ENCODE measurements around the gene XPO4.
A peak's percentile ranks its signal among the peaks of the same experiment; 100 is the strongest.
"Not testable (repeated sequence)": the region's sequence is repeated elsewhere in the genome, so short reads cannot be mapped to it uniquely, and the experiment has no call there.

Gene XPO4

DNA sequence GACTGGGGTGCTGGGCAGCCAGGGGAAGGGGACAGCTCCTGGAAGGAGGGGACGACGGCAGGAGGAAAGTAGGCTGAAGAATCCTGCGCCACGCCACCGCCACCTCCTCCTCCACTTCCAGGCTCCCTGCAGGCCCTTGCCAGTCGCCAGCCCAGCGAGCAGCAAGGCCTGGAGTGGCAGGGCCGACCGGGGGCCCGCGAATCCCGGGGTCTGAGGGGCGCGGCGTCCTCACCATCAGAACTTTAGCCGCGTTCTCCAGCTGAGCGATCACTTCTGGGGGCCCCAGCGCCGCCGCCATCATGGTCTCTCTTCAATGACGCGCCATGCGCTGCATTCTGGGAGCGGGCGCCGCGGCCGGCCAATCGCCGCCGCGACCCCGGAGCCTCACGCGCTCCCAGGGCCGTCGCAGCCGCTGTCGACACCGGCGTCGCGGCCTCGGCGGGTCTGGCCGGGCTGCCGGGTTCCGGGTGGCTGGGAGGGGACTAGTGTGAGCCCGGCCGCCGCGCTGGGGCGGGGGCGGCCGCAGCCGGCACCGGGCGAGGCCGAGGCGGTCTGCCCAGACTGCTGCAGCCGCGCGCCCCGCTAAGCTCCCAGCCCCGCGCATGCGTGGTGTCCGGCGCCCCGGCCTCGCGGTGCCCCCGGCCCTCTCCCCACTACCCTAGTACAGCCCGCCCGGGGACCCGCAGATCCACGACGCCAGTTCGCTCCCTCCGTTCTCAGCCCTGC is at the start of gene XPO4:
TSS of gene XPO4 (minus strand) at position 309 of the 726 bp plus-strand sequence. CDS start at position 301, 8 bp downstream.
- DNase-seq = peak; percentile 81

DNA sequence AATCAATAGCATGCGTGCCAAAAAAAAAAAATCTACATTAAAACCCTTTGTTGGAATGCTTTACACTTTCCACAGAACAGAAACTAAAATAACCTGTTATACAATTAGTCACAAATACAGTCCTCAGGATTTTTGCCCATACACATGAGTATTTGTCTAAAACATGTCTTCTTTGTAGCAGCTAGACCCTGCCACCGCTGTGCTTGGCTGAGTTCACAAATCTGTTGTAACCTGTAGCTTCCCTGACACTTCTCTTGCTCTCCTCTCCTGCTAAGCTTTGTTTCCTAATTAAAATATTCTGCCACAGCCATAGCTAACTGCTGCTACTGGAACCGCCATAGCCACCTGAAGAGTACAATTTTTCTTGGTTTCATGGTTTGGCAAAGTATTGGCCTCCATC is 45.5 kb upstream of the XPO4 start:
- not testable (repeated sequence) for DNase-seq

DNA sequence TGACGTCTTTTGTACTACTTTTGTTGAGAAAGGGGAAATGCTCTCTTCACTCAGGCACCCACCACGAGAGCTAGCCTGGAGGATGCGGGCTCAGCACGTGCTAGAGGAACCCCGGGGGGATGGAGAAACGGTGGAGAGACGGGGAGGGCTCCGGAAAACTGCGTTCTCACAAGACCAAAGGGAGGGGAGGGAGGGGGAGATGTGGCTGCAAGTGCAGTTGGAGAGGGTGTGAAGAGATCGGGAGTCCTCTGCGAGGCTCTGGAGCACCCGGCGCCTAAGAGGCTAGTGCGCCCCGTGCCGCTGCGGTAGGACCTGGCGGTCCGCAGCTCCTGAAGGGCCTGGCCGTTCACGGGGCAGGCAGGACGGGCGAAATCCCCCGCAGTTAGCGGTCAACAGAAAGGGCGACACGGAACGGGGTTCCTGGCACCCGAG is 43.4 kb upstream of the XPO4 start:
- no peak for DNase-seq

DNA sequence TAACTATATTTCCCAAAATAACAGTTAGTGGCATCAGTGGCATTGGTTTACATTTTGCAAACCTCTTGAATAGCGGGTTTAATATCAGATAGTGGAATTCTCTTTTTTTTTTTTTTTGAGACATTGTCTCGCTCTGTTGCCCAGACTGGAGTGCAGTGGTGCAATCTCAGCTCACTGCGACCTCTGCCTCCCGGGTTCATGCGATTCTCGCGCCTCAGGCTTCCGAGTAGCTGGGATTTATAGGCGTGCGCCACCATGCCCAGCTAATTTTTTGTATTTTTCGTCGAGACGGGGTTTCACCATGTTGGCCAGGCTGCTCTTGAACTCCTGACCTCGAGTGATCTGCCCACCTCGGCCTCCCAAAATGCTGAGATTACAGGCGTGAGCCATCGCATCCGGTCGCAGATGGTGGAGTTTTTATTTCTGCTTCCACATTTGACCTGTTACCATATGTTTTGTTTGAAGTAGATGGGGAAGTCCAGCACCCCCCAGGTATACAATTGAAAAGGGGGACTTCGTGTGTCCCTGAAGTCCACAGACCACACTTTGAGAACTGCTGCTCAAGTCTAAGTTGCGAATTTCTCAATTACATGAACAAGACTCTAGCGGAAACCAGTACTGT is 40.5 kb upstream of the XPO4 start:
- DNase-seq = no peak

DNA sequence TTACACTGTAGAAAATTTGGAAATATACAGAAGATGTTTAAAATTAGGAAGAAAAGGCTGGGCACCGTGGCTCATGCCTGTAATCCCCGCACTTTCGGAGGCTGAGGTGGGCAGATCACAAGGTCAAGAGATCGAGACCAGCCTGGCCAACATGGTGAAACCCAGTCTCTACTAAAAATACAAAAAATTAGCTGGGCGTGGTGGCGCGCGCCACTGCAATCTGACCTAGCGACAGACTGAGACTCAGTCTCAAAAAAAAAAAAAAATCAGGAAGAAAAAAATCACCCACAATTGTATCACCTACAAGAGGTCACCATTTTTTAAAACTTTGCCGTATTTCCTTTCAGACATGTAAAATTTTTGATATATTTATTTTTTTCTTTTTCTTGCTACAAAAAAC is 38.0 kb upstream of the XPO4 start:
- DNase-seq = not testable (repeated sequence)

DNA sequence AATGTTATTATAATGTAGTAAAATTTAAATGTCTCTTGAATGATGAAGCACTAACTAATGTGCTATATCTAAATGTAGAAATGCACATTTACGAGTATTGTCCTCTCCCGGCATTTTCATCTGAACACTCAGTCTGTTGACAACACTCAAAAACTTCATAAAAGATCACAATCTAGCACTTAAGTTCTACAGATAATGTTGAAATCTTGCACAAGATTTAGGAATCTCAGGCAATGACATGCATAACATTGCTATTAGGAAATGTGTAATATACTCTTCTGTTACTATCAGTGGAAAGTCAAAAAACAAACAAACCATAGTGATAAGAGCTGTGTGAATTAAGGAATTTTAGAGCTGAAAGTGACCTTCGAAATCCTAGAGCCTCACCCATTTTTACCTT is 37.5 kb upstream of the XPO4 start:
- DNase-seq = no peak

DNA sequence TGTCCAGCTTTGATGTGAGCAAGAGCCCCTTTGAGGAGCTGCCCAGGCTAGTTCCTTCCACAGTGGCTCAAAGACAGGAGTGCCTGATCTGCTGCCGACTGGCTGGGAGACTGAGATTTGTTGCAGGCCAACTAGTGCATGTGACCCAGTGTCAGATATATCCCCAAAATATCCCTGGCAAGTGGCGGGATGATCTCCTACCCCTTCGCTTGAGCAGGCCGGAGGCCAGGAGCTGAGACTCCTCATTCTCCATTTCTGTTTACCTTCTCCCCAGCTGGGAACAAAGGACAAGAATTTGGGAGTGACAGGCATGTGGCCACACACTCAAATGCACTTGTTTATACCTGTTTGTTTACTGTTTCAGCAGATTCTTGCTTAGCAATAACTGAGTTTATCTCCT is 37.1 kb upstream of the XPO4 start:
- no peak for DNase-seq

DNA sequence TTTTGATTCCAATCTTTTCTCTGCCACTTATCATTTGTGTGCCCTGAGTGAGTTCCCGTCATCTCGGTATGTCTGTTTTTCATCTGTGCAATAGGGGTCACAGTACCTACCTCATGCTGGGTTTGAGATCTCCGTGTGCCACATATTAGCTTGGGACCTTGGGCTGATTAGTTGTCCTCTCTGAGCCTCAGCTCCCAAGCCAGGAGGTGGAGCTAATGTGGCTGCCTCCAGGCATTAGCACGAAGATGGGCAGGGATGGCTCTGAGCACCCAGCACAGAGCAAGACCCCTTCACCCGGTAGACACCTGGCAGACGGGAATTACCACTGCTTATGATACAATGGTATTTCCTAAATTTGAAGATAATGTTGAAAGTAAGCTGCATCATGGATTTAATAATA is 35.8 kb upstream of the XPO4 start:
- DNase-seq = no peak

DNA sequence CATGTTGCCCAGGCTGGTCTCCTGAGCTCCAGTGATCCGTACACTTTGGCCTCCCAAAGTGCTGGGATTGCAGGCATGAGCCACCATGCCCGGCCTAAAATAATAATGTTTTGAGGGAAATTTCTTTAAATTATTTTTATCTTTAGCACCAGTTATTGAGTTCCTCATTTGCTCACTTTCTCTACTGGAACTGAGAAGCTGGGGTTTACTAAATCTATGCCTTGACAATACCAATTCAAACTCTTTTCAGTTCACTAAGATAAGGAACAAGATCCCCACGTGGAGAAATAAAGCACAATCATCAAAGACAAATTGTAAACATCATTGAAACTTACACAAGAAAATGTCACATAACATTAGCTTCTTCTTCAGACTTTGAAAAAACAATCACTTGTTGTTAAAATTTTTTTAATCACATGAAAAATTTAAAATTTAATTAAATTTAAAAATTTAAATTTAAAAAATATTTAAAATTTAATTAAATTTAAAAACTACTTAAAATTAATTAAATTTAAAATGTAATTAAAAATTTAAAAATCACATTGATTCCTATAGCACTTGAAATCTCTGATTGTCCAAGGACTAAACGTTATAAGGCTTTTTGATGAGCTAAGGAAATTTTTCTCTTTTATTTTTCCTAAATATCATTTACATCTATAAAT is 25.2 kb upstream of the XPO4 start:
- DNase-seq = no peak

DNA sequence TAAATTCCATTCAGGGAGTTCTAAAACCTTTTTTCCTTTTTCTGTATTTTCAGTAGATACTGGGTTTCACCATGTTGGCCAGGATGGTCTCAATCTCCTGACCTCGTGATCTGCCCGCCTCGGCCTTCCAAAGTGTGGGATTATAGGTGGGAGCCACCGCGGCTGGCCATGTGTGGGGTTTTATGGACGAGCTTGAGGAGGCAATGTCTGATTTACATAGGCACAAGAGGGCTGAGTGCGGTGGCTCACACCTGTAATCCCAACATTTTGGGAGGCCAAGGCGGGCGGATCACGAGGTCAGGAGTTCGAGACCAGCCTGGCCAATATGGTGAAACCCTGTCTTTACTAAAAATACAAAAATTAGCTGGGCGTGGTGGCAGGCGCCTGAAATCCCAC is 22.8 kb upstream of the XPO4 start:
- not testable (repeated sequence) for DNase-seq

DNA sequence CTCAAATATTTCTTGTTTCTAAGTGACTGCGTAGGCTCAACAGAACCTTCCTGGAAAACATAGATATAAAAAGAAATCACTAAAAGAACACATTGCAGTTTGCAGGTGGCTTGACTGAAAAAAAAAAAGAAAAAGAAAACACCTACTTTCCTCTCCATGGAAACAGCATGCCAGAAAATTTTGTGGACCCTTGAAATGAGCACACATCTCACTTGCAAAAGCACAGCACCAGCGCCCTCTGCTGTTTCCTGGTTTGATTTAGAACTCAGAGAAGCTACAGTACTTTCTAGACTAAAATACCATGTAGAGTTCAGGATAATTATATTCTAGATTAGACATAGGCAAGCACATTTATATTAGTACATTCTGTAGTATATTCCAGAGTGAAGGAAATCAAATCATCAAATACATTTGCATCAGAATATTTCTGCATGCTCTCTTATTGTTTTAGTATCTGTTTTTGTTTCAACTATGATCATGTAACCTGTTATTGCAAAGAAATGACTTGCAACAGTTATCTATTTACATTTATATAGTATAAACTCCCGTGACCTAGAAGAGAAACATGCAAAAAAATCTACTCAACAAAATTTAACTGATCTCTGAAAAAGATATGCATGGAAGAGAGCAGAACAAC is 22.3 kb upstream of the XPO4 start:
- DNase-seq = peak; percentile 76

DNA sequence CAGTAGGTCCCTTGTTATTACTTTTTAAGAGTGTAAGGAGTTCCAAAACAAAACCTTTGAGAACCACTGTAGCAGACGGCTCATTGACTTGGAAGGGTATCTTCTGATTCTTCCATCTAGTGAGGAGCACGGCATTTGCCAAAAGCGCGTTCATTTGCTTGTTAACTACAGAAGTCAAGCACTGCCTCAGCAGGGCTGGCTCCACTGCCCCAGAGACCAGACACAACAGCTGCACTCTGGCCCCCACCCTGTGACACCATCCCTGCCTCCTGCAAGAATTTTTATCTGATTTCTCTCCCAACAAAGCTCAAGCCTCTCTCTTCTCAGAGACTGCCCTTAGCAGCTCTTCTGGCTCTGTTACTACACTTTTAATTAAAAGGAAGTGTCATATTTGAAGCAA is 20.7 kb upstream of the XPO4 start:
- DNase-seq = peak; percentile 2

DNA sequence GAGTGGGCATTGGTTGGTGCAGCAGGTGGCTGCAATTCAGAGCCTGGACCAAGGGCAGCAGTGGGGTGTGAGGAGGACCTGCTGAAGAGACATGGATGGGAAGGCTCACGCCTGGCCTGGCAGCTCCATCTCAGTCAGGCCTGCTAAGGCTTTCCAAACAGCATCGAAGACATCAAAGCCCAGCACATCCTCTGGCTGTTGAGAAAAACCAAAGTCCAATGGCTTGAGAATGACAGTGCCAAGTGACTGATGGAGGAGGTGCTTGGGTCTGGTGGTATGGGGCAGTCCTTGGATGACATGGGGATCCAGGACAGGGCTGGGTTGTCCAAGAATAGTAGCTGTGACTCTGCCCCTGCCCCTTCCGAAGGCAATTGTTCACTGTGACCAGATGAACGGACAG is 19.0 kb upstream of the XPO4 start:
- DNase-seq = no peak

DNA sequence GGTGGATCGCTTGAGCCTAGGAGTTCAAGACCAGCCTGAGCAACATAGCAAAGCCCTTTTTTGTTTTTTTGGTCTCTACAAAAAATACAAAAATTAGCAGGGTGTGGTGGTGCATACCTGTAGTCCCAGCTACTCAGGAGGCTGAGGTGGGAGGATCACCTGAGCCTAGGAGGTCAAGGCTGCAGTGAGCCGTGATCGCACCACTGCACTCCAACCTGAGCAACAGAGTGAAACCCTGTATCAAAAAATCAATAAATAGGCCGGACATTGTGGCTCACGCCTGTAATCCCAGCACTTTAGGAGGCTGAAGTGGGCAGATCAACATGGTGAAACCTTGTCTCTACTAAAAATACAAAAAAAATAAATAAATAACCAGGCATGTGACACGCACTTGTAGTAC is 13.1 kb upstream of the XPO4 start:
- DNase-seq = not testable (repeated sequence)

DNA sequence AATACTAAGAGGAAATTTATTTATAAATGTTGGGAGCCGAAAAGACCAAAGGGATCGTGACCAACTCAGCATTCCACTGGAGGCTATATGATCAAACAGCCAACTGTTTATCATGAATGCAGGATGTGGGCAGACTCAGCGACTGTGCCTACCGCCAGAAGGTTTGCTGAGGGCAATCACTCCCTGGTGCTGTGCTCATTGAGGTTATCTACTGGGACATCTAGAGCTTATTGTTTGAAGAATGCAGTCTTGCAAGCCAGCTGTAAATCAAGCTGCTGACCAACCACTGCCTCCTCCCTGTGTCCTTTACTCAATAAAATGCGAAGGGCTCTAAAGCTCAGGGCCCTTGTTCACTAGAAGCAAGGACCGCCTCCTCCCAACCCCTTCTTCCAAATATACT is 8.5 kb upstream of the XPO4 start:
- DNase-seq = no peak

DNA sequence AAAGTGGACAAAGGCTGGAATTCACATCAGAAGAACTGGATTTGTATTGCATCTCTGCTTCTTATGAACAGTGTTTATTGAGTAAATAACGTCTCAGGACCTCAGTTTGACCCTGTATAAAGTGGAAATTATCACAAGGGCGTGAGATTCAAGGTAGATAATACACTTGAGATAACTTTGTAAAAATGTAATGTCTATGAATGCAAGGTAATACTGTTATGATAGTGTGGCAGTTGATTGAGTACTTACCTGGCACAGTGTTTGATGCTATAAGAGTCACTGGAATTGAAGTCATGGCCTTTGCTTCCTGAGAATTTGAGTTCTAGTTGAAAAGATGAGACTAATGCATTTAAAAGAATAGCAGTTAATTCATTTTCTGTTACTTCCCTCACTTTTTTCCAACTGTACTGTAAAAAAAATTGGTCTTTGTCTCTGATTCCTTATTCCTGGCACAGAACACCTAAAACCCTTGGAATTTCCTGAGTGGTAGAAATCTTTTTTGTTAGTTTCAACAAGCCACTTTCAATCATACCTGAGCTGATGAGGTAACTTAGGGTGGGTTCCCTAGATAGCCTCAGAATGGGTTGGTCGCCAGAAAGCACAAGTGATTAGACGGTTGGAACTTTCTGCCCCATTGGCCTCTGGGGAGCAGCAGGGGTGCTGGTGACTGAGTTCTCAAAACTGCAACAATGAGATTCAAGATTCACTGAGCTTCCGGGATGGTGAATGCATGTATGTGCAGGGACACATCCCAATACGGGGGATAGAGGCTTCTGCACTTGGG is 6.4 kb upstream of the XPO4 start:
- DNase-seq = no peak

DNA sequence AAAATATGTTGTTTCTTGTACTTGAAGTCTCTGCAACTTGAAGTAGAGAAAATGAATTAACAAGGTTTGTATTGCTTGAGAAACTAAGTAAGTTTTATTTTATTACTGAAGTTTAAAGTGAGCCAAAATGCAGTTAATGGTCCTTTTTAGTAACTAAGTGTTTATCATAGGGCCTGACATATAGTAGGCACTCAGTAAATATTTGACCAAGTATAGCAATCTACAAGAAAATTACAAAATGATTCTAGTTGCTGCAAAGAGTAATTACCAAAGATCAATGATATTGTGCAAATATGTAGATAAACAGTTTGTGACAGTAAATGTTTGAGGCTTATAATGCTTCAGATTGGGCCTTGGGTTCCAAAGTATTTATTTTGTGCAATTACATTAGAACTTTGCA is 2.4 kb upstream of the XPO4 start:
- DNase-seq = no peak

DNA sequence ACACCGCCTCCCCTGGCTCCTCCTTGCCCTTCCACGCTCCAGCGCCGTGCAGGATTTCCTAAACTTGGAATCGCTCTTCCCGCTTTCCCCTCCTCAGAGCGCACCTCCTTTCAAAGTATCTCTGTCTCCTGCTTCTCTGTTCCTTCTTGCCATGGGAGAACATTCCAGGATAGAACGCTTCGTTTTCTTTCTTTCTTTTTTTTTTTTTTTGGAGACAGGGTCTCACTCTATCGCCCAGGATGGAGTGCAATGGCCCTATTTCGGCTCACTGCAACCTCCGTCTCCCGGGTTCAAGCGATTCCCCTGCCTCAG is 574 bp upstream of the XPO4 start:
- peak; percentile 52 for DNase-seq

DNA sequence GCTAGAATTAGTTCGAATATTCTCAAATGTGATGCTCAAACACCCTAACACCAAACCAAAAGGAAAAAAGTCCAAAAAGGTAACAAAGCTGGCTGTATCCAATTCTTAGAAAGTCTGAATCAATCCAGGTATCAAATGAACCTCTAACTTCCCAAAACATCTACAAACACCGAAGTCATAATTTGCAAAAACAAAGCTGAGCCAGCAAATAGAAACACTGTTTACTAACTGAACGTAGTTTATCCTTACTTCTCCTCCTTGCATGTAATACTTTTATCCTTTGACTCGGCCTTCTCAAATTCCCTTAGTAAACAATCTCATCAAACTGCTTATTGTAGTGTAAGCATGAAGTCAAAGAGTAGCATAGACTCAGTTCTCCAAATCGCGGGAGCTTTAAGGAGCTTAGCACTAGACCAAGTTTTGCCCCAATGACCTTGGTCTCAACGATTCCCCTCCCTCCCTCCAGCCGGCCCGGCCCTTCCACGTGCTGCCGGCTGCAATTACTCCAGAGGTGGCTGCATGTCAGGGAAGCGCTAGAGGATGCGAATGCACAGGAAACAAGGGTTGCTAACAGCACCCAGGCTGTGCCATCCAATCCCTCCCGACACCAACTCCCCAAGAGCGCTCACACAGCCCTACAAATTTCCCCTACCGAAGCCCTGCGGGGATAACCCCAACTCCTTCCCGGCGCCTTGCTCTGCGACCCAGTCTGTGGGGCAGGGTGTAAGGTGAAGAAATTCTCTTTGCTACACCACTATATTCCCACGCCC is 693 bp downstream of the XPO4 start:
- peak; percentile 38 for DNase-seq

DNA sequence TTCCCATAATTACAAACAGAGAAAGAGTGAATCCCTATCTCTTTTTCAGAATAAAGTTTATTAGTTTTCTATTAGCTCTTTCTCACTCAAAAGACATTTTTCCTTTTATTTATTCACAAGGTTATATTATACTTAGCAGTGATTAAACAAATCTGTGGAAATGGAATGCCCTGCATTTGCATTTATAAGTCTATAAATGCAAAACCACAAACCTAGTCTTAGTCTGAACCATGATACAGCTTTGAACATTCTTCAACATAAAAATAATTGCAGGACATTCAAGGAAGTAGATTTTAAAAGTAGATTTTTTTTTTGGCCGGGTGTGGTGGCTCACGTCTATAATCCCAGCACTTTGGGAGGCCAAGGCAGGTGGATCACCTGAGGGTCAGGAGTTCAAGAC is 8.3 kb downstream of the XPO4 start:
- no peak for DNase-seq

DNA sequence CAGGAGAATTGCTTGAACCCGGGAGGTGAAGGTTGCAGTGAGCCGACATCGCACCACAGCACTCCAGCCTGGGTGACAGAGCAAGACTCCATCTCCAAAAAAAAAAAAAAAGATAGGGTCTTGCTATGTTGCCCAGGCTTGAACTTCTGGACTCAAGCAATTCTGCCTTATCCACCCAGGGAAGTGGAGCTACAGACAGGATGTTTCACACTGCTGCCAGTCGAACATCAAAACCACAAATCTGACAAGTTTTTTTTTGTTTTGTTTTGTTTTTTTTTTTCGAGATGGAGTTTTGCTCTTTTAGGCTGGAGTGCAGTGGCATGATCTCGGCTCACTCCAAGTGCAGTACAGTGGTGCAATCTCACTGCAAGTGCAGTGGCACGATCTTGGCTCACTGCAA is 10.8 kb downstream of the XPO4 start:
- DNase-seq = no peak

DNA sequence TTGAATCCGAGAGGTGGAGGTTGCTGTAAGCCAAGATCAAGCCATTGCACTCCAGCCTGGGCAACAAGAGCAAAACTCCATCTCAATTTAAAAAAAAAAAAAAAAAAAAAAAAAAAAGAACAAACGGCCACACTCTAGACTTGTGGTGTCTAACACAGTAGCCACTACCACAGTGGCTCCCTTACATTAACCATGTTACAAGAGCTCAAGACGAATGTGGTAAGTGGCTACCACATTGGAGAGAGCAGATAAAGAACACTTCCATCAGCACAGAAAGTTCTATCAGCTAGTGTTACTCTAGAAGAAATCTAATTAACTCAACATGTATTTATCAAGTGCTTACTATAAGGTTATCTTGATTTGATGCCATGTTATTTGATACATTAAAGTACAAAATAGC is 11.5 kb downstream of the XPO4 start:
- DNase-seq = peak; percentile 12

Measured in OCI-M1 (cell line).